Left ventricle myocardium inferior (tissue), 1 donor: ENCODE measurements around the gene SSB. TPM values are rescaled to one million over a fixed set of nuclear protein-coding genes. Genes with fewer than 3 reads are reported as not detected.

Experiments
- DNase-seq: peaks from one replicate; pipeline ENCODE4 v3.0.0-alpha.2; 2020
- H3K27ac ChIP-seq: fragments of 200-600 bp; replicated peaks from 2 replicates; pipeline ENCODE4 v1.8.0; 2021
- H3K27me3 ChIP-seq: fragments of 200-600 bp; 2 replicates; pipeline ENCODE4 v1.8.0; 2021; ENCODE audit warnings: low read depth
- H3K36me3 ChIP-seq: fragments of 200-600 bp; 2 replicates; pipeline ENCODE4 v1.8.0; 2021
- H3K4me1 ChIP-seq: fragments of 200-600 bp; 2 replicates; pipeline ENCODE4 v1.8.0; 2021
- H3K4me3 ChIP-seq: fragments of 200-600 bp; 2 replicates; pipeline ENCODE4 v1.8.0; 2021; ENCODE audit warnings: mild to moderate bottlenecking, moderate library complexity
- H3K9me3 ChIP-seq: fragments of 200-600 bp; replicated peaks from 2 replicates; pipeline ENCODE4 v1.8.0; 2021
- intact Hi-C: fragments of 100-400 bp; cut with micrococcal nuclease; formaldehyde crosslinking; loops from one replicate; pipeline ENCODE4 v1.11.0; 2022
- total RNA-seq: library from RNA; stranded (reverse); fragmentation: NEBNext Ultra II Directional; extraction: Animal tissue kit (Norgen Biotek cat#: 25700); gene quantifications from one replicate; pipeline ENCODE4 v1.2.1, GENCODE V29; 2021
- TF ChIP-seq, protein P1 (sequence below): fragments of 200-600 bp; IDR thresholded peaks from 2 replicates; pipeline ENCODE4 v1.8.0; 2021; ENCODE audit warnings: antibody characterized with exemption, mild to moderate bottlenecking, borderline replicate concordance
- donor health status: DM: no; HTN: yes; CAD: no; lungs with severe emphysema.

SSB gene
- total RNA-seq, 1 donor from 2014 or later, result 54.8 TPM

DNA sequence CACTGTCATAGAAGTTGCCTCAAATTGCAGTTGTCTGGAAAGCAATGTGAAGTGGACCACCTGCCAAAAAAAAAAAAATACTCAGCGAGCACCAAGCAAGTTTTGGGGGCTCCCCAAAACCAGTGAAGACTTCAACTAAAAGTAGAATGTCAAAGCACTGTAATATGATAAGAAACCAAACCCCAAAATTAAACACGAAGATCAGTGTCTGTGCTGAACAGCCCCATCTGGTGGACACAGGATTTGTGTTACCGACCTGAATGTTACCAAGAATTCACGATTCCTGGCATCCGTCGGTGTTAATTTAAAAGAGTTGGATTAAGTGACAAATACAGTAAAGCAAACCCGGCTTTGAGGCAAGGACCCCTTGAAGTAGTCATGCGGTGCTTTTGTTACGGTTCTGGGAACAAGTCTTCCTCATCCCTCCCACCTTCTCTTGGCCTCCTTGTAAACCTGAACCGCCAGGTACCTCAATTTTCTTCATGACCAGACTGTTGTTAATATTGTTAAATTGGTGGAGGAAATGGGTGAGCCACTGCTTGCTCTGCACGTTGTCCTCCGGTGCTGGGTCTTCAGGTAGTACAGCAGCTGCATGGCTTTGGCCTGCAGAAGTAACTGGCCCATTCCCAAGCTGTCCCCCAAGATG, 31.3 kb upstream of the SSB start:
- TF ChIP-seq, protein P1, sequence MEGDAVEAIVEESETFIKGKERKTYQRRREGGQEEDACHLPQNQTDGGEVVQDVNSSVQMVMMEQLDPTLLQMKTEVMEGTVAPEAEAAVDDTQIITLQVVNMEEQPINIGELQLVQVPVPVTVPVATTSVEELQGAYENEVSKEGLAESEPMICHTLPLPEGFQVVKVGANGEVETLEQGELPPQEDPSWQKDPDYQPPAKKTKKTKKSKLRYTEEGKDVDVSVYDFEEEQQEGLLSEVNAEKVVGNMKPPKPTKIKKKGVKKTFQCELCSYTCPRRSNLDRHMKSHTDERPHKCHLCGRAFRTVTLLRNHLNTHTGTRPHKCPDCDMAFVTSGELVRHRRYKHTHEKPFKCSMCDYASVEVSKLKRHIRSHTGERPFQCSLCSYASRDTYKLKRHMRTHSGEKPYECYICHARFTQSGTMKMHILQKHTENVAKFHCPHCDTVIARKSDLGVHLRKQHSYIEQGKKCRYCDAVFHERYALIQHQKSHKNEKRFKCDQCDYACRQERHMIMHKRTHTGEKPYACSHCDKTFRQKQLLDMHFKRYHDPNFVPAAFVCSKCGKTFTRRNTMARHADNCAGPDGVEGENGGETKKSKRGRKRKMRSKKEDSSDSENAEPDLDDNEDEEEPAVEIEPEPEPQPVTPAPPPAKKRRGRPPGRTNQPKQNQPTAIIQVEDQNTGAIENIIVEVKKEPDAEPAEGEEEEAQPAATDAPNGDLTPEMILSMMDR, result peak; percentile 75
- H3K27ac ChIP-seq, result no peak overlapping the region
- no peak overlapping the region for H3K4me3 ChIP-seq
- no peaks in the 10 kb centered on the region for H3K9me3 ChIP-seq
- DNase-seq, result no peak
- H3K4me1 ChIP-seq, result peaks cover 19% of the 10 kb centered on the region
- peaks cover 30% of the 10 kb centered on the region for H3K27me3 ChIP-seq
- no peaks in the 10 kb centered on the region for H3K36me3 ChIP-seq
- intact Hi-C loops, result no loop called here

DNA sequence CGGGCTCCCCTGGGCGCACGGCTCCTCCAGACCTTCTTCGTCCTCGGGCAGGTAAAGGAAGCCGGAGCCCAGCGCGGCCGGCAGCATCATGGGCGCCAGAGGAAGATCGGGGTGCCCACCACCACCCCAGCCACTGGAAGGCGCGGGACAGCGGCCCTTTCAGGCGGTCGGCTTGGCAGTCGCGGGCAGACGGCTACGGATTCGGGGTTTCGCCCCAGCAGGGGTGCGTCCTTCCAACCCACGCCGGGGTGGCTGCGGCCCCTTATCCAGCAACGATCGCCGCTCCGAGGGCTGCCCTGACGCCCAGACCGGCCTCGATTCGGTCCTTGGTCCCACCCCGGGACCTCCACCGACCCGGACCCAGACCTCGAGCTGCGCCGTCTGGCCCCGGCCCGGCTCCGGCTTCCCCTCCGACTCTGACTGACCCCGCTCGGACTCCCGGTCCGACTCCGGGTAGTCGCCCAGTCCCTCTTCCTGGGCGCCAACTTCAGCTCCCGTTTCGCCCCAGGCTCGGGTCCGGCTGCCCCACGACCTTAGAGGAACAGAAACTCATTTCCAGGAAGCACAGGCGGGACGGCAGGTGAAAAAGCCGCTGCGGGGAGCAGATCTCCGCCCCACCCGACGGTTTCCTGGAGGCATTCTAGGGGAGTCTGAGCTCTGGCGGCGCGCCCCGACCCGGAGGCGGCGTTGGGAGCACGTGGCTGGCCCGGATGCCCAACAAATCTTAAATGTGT, 30.2 kb upstream of the SSB start:
- Histone ChIP-seq H3K4me1 (peaks cover 19% of the 10 kb centered on the region), H3K27ac (no peak overlapping the region), H3K36me3 (no peaks in the 10 kb centered on the region), H3K27me3 (peaks cover 30% of the 10 kb centered on the region), H3K9me3 (no peaks in the 10 kb centered on the region), H3K4me3 (peak overlapping the region; percentile 59)
- DNase-seq, result peak; percentile 22
- TF ChIP-seq, protein P1, result no peak
- intact Hi-C loops, result no loop called here

GRCh38 chr2:169771021-169771420, 27.6 kb upstream of the SSB start:
- H3K4me3 ChIP-seq, result no peak overlapping the region
- H3K36me3 ChIP-seq, result no peaks in the 10 kb centered on the region
- intact Hi-C loops, result no loop called here
- H3K27ac ChIP-seq, result no peak overlapping the region
- peaks cover 19% of the 10 kb centered on the region for H3K4me1 ChIP-seq
- H3K9me3 ChIP-seq, result no peaks in the 10 kb centered on the region
- H3K27me3 ChIP-seq, result peaks cover 30% of the 10 kb centered on the region
- DNase-seq, result no peak
- TF ChIP-seq, protein P1, result no peak

DNA sequence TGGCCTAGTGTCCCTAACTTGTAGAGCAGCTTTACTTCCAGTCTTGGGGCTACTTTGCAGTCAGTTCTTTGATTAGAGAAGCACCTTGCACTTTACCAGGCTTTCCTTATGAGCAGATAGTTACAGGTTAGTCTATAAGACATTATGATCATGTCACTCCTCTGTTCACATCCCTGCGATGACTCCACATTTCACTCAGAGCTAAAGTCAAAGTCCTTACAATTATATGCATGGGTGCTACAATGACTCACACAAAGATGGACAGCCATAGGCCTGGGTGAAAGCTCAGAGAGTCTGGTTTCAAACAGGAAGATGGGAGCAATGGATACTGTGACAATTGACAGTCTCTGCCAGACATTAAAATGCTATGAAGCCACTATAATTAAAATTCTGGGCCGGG, 27.1 kb upstream of the SSB start:
- intact Hi-C loops, result no loop called here
- H3K36me3 ChIP-seq, result no peaks in the 10 kb centered on the region
- DNase-seq, result no peak
- peaks cover 19% of the 10 kb centered on the region for H3K4me1 ChIP-seq
- H3K27ac ChIP-seq, result no peak overlapping the region
- TF ChIP-seq, protein P1, result no peak
- no peak overlapping the region for H3K4me3 ChIP-seq
- peaks cover 30% of the 10 kb centered on the region for H3K27me3 ChIP-seq
- no peaks in the 10 kb centered on the region for H3K9me3 ChIP-seq

GRCh38 chr2:169772651-169773050, 26.0 kb upstream of the SSB start:
- Histone ChIP-seq H3K27ac (no peak overlapping the region), H3K4me1 (peaks cover 12% of the 10 kb centered on the region), H3K9me3 (no peaks in the 10 kb centered on the region), H3K27me3 (peaks cover 27% of the 10 kb centered on the region), H3K36me3 (no peaks in the 10 kb centered on the region), H3K4me3 (no peak overlapping the region)
- intact Hi-C loops, result no loop called here
- no peak for DNase-seq
- TF ChIP-seq, protein P1, result no peak
